Kidney epithelial cell (primary cell): ENCODE data around the gene ORC3. TPM values are rescaled to one million over a fixed set of nuclear protein-coding genes. Genes with fewer than 3 reads are reported as not detected.
"Not testable (repeated sequence)": the region's sequence is repeated elsewhere in the genome, so short reads cannot be mapped to it uniquely, and the experiment has no call there.

Source experiments
- DNase-seq: peaks from one replicate; pipeline ENCODE4 v3.0.0-alpha.2; 2010; ENCODE audit warnings: low read depth
- H3K27me3 ChIP-seq: 2 replicates; pipeline ENCODE4 v1.6.0; 2011; ENCODE audit warnings: low read length; ENCODE audit not compliant: control insufficient read depth, insufficient read depth
- H3K36me3 ChIP-seq: 2 replicates; pipeline ENCODE4 v1.5.1; 2011; ENCODE audit warnings: low read length; ENCODE audit not compliant: control insufficient read depth, insufficient read depth
- H3K4me3 ChIP-seq: 2 replicates; pipeline ENCODE4 v1.5.1; 2011; ENCODE audit warnings: low read depth, mild to moderate bottlenecking, control low read depth, low read length
- total RNA-seq: library from RNA; depleted of rRNA; stranded (reverse); fragments of >200 nt; gene quantifications from 2 replicates; pipeline ENCODE4 v1.2.3, GENCODE V29; 2015
- TF ChIP-seq, protein P1 (sequence below): IDR thresholded peaks from 2 replicates; pipeline ENCODE4 v1.5.1; 2011; ENCODE audit warnings: mild to moderate bottlenecking, moderate library complexity, low read length, control low read depth, inconsistent platforms; ENCODE audit not compliant: insufficient read depth, poor library complexity, severe bottlenecking

ORC3 gene
- total RNA-seq, 1 donor from 2014 or later, result 20.9 TPM

DNA sequence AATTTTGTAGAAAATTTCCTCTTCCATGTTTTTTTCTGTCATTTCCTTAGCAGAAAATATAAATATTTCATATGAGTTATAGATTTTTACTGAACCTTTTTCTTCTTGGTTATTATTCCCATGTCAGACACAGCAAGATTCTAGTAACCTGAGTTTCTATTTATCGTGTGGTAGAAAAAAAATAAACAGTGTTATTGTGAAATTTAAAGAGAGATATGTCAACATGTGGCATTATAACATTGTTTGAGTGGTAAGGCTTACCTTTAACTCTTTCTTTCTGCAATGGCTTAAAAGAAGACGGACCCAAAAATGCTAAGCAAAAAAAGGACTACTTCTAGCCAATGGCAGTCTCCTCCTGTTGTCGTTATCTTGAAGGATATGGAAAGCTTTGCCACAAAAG is 18.9 kb downstream of the ORC3 start:
- DNase-seq, result no peak
- TF ChIP-seq, protein P1, sequence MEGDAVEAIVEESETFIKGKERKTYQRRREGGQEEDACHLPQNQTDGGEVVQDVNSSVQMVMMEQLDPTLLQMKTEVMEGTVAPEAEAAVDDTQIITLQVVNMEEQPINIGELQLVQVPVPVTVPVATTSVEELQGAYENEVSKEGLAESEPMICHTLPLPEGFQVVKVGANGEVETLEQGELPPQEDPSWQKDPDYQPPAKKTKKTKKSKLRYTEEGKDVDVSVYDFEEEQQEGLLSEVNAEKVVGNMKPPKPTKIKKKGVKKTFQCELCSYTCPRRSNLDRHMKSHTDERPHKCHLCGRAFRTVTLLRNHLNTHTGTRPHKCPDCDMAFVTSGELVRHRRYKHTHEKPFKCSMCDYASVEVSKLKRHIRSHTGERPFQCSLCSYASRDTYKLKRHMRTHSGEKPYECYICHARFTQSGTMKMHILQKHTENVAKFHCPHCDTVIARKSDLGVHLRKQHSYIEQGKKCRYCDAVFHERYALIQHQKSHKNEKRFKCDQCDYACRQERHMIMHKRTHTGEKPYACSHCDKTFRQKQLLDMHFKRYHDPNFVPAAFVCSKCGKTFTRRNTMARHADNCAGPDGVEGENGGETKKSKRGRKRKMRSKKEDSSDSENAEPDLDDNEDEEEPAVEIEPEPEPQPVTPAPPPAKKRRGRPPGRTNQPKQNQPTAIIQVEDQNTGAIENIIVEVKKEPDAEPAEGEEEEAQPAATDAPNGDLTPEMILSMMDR, result no peak
- Histone ChIP-seq H3K27me3 (no peaks in the 10 kb centered on the region), H3K36me3 (peaks cover 1% of the 10 kb centered on the region), H3K4me3 (no peak overlapping the region)

DNA sequence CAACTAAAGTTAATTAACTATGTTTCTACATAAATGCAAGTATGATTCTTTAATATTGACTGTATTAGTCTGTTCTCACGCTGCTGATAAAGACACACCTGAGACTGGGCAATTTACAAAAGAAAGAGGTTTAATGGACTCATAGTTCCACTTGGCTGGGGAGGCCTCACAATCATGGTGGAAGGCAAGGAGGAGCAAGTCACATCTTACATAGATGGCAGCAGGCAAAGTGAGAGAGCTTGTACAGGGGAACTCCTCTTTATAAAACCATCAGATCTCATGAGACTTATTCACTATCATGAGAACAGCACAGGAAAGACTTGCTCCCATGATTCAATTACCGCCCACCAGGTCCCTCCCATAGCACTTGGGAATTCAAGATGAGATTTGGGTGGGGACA is 23.1 kb downstream of the ORC3 start:
- H3K27me3 ChIP-seq, H3K36me3 ChIP-seq, DNase-seq, H3K4me3 ChIP-seq: not testable (repeated sequence)

DNA sequence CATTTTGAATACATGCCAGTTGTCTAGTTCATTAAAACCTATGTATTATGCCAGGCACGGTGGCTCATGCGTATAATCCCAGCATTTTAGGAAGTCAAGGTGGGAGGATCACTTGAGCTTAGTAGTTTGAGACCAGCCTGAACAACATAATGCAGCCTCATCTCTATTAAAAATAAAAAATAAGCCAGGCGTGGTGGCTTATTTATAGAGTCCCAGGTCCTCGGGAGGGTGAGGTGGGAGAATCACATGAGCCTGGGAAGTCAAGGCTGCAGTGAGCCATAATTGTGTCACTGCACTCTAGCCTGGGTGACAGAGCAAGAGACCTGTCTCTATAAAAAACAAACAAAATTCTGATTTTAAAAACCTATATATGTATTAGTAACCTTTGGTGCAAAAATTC is 27.5 kb downstream of the ORC3 start:
- Histone ChIP-seq H3K36me3 (no peaks in the 10 kb centered on the region), H3K27me3 (no peaks in the 10 kb centered on the region), H3K4me3 (no peak overlapping the region)
- DNase-seq, result no peak
- TF ChIP-seq, protein P1, result no peak

DNA sequence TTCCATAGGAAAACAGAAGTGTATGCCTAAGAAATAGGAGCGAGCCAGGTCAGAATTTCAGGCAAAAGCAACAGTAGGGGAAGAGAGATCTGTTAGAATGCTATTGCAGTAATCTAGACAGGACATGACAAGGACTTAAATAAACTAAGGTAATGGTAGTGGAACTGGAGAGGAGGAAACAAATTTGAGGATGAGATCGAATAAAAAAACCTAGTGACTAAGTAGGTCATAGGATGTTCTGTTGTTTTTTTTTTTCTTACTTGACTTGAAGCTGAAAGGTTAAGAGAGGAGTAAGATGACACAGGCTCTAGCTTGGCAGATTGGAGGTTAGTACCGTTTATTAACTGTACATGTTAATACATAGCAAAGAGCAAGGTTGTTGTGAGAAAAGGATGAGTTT is 28.6 kb downstream of the ORC3 start:
- Histone ChIP-seq H3K27me3 (no peaks in the 10 kb centered on the region), H3K4me3 (no peak overlapping the region), H3K36me3 (no peaks in the 10 kb centered on the region)
- DNase-seq, result no peak
- TF ChIP-seq, protein P1, result no peak

DNA sequence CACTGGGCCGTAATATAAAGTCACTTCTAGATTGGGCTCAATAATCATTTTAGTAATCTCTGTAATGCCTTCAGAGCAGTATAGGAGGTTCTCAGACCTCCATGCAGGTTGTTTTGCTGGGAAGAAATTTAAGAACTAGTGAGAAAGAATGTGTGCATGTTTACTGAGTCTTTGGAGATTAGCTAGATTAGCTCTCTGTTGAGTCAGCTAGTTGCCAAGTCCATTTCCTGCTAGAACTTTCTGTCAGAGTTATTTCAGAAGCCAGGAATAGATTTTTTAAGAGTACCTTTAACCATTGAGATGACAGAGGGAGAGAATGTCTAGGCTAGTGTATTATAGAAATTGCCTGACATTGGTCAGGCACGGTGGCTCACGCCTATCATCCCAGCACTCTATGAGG is 33.3 kb downstream of the ORC3 start:
- Histone ChIP-seq H3K4me3 (no peak overlapping the region), H3K27me3 (no peaks in the 10 kb centered on the region), H3K36me3 (no peaks in the 10 kb centered on the region)
- TF ChIP-seq, protein P1, result no peak
- DNase-seq, result no peak

DNA sequence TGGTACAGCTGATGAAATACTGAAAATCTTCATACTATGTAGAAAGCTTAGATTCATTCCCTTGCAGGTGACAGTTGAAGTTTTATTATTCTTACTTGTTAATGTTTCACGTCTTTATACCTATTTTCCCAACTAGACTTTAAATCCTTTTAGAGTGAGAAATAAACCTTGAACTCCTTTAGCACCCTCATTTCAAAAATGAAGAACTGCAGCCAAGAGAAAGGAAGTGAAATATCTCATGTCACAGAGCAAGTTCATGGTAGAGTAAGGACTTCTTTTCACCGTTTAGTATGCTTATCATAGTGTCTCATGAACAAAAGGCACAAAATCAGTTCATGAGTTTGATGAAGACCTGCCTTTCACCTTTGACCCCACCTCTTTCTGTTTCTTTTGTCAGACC is 38.5 kb downstream of the ORC3 start:
- Histone ChIP-seq H3K27me3 (no peaks in the 10 kb centered on the region), H3K4me3 (no peak overlapping the region), H3K36me3 (no peaks in the 10 kb centered on the region)
- TF ChIP-seq, protein P1, result no peak
- no peak for DNase-seq
